ENCODE results near the gene NAT10.
"Not testable (repeated sequence)": the region's sequence is repeated elsewhere in the genome, so short reads cannot be mapped to it uniquely, and the experiment has no call there.

Gene NAT10

DNA sequence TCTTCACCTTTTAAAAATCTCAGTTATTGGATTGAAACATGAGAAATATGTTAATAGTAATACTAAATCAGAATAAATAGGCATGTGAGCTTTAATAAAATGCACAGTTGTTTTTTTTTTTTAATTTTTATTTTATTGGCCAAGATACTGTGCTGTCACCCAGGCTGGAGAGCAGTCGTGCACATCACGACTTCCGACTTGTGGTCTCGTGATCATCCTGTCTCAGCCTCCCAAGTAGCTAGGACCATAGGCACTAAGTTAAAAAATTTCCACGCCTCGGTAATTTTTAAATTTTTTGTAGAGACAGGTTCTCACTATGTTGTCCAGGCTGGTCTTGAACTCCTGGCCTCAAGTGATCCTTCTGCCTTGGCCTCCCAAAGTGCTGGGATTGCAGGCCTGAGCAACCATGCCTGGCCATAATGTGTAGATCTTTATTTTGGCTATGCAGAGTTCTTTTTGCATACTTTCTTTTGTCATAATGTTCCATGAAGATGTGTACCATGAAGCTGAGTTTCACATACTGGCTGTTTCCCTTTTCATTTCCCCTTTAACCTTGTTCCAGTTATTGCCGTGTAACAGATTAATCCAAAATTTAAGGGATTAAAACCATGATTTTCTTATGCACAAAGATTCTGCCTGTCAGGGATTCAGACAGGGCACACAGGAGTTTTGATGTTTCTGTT, 37.9 kb upstream of the NAT10 start:
- peak; percentile 29 for DNase-seq (ENCODE audit: extremely low read depth, insufficient read length)
- Histone ChIP-seq H3K36me3 (ENCODE audit: control insufficient read depth, insufficient read depth, low read length) (no peaks in the 10 kb centered on the region; the same call in none of the 2 replicates), H3K27me3 (replicated peaks; ENCODE audit: control insufficient read depth, insufficient read depth, low read length) (no peaks in the 10 kb centered on the region), H3K4me3 (replicated peaks; ENCODE audit: low read depth, low read length) (no peak overlapping the region)
- TF ChIP-seq, protein P1, sequence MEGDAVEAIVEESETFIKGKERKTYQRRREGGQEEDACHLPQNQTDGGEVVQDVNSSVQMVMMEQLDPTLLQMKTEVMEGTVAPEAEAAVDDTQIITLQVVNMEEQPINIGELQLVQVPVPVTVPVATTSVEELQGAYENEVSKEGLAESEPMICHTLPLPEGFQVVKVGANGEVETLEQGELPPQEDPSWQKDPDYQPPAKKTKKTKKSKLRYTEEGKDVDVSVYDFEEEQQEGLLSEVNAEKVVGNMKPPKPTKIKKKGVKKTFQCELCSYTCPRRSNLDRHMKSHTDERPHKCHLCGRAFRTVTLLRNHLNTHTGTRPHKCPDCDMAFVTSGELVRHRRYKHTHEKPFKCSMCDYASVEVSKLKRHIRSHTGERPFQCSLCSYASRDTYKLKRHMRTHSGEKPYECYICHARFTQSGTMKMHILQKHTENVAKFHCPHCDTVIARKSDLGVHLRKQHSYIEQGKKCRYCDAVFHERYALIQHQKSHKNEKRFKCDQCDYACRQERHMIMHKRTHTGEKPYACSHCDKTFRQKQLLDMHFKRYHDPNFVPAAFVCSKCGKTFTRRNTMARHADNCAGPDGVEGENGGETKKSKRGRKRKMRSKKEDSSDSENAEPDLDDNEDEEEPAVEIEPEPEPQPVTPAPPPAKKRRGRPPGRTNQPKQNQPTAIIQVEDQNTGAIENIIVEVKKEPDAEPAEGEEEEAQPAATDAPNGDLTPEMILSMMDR (IDR thresholded peaks at IDR 0.05; ENCODE audit: insufficient read depth, low read length, poor library complexity, severe bottlenecking), result no peak

DNA sequence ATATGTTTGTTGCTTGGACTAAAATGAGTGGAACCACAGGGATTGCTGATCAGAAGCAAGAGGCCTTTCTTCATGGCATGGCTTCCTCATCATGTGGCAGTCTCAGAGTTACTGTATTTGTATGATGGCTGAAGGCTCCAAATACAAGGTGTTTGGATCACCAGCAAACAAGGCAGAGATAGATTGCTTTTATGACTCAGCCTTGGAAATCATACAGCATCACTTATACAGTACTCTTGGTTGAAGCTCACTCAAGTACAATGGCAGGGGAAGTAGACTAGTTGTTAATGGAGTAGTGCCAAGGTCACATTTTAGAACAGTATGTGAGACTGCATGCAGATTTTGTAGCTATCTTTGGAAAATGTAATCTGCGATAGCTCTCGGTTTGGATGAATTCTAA, 37.3 kb upstream of the NAT10 start:
- H3K27me3 ChIP-seq (replicated peaks; ENCODE audit: control insufficient read depth, insufficient read depth, low read length), result no peaks in the 10 kb centered on the region
- no peak overlapping the region for H3K4me3 ChIP-seq (replicated peaks; ENCODE audit: low read depth, low read length)
- TF ChIP-seq, protein P1 (IDR thresholded peaks at IDR 0.05; ENCODE audit: insufficient read depth, low read length, poor library complexity, severe bottlenecking), result no peak
- peaks cover 1% of the 10 kb centered on the region for H3K36me3 ChIP-seq (ENCODE audit: control insufficient read depth, insufficient read depth, low read length)
- no peak for DNase-seq (ENCODE audit: extremely low read depth, insufficient read length)

DNA sequence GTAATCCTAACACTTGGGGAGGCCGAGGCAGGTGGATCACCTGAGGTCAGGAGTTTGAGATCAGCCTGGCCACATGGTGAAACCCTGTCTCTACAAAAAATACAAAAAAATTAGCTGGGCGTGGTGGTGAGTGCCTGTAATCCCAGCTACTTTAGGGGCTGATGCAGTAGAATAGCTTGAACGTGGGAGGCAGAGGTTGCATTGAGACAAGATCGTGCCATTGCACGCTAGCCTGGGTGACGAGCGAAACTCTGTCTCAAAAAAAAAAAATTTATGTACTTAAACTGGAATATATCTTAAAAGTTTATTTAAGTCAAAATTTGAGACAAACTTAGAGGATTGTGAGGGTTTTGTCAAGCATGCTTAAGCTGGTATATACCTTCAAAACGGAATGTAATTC, 34.1 kb upstream of the NAT10 start:
- H3K36me3 ChIP-seq (ENCODE audit: control insufficient read depth, insufficient read depth, low read length); DNase-seq (ENCODE audit: extremely low read depth, insufficient read length); H3K27me3 ChIP-seq (replicated peaks; ENCODE audit: control insufficient read depth, insufficient read depth, low read length); H3K4me3 ChIP-seq (replicated peaks; ENCODE audit: low read depth, low read length): not testable (repeated sequence)

DNA sequence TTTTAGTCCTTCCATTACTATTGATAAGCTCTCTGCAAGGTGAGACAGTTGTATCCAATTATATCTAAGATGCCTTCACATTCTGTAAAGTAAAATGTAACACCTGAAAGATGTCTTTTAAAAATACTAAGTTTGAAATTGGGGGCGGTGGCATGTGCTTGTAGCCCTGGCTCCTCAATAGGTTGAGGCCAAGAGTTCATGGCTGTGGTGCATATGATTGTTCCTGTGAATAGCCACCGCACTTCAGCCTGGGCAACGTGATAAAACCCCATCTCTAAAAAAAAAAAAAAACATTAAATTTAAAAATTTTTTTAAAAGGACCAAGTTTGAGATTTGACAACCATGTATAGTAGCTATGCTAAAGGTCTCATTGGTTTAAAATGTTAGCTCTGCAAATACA, 33.4 kb upstream of the NAT10 start:
- H3K36me3 ChIP-seq (ENCODE audit: control insufficient read depth, insufficient read depth, low read length), result peaks cover 6% of the 10 kb centered on the region
- TF ChIP-seq, protein P1 (IDR thresholded peaks at IDR 0.05; ENCODE audit: insufficient read depth, low read length, poor library complexity, severe bottlenecking), result no peak
- DNase-seq (ENCODE audit: extremely low read depth, insufficient read length), result no peak
- H3K4me3 ChIP-seq (replicated peaks; ENCODE audit: low read depth, low read length), result no peak overlapping the region
- no peaks in the 10 kb centered on the region for H3K27me3 ChIP-seq (replicated peaks; ENCODE audit: control insufficient read depth, insufficient read depth, low read length)

DNA sequence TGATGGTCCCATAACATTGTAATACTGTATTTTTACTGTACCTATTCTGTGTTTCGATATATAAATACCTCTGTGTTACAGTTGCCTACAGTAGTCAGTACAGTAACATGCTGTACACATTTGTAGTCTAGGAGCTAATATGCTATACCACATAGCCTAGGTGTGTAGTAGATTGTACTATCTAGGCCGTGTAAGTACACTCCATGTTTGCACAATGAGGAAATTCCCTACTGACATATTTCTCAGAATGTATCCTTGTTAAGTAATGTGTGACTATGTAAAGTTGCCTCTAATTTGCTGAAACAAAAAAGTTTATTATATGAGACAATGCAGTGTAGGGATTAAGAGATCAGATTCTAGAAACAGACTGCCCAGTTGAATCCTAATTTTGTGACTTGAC, 32.6 kb upstream of the NAT10 start:
- Histone ChIP-seq H3K27me3 (replicated peaks; ENCODE audit: control insufficient read depth, insufficient read depth, low read length) (no peaks in the 10 kb centered on the region), H3K36me3 (ENCODE audit: control insufficient read depth, insufficient read depth, low read length) (peaks cover 6% of the 10 kb centered on the region), H3K4me3 (replicated peaks; ENCODE audit: low read depth, low read length) (no peak overlapping the region)
- TF ChIP-seq, protein P1 (IDR thresholded peaks at IDR 0.05; ENCODE audit: insufficient read depth, low read length, poor library complexity, severe bottlenecking), result no peak
- DNase-seq (ENCODE audit: extremely low read depth, insufficient read length), result no peak

DNA sequence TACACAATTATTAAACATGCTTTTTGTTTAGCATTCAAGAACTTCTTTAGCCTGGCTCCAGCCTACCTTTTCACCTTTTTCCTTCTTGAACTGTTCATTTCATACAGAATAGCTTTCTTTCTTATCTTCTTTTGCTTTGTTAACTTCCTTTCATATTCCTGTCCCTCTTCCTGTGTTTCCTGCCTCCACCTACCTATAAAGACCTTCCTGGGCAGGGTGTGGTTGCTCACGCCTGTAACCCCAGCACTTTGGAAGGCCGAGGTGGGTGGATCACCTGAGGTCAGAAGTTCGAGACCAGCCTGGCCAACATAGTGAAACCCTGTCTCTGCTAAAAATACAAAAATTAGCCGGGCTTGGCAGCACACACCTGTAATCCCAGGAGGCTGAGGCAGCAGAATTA, 31.0 kb upstream of the NAT10 start:
- TF ChIP-seq, protein P1 (IDR thresholded peaks at IDR 0.05; ENCODE audit: insufficient read depth, low read length, poor library complexity, severe bottlenecking), result no peak
- Histone ChIP-seq H3K36me3 (ENCODE audit: control insufficient read depth, insufficient read depth, low read length) (peaks cover 6% of the 10 kb centered on the region), H3K4me3 (replicated peaks; ENCODE audit: low read depth, low read length) (no peak overlapping the region), H3K27me3 (replicated peaks; ENCODE audit: control insufficient read depth, insufficient read depth, low read length) (no peaks in the 10 kb centered on the region)
- DNase-seq (ENCODE audit: extremely low read depth, insufficient read length), result no peak
